ENCODE results near the gene SH3GL2.

- TF ChIP-seq POLR2A (IDR thresholded peaks at IDR 0.05) (no peak), EP300 (IDR thresholded peaks at IDR 0.05) (no peak)
- TF ChIP-seq, protein P1, sequence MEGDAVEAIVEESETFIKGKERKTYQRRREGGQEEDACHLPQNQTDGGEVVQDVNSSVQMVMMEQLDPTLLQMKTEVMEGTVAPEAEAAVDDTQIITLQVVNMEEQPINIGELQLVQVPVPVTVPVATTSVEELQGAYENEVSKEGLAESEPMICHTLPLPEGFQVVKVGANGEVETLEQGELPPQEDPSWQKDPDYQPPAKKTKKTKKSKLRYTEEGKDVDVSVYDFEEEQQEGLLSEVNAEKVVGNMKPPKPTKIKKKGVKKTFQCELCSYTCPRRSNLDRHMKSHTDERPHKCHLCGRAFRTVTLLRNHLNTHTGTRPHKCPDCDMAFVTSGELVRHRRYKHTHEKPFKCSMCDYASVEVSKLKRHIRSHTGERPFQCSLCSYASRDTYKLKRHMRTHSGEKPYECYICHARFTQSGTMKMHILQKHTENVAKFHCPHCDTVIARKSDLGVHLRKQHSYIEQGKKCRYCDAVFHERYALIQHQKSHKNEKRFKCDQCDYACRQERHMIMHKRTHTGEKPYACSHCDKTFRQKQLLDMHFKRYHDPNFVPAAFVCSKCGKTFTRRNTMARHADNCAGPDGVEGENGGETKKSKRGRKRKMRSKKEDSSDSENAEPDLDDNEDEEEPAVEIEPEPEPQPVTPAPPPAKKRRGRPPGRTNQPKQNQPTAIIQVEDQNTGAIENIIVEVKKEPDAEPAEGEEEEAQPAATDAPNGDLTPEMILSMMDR (IDR thresholded peaks at IDR 0.05): no peak
Measured at GRCh38 chr9:17622141-17622540, 43.3 kb downstream of the SH3GL2 start.
